A549 (cell line): ENCODE results near the gene NRIP1.

ENCODE experiments used
- CBX8 ChIP-seq: fragments of 200-600 bp; sonication (generic); IDR thresholded peaks from 2 replicates; pipeline ENCODE4 v1.6.1; 2016
- CTCF ChIP-seq: fragments of >200 bp; sonication (Bioruptor Twin); formaldehyde crosslinking; IDR thresholded peaks from 3 replicates; pipeline ENCODE4 v1.5.1; 2016
- GATA3 ChIP-seq: IDR thresholded peaks from 2 replicates; pipeline ENCODE4 v1.6.1; 2012; ENCODE audit warnings: borderline replicate concordance
- KDM5A ChIP-seq: fragments of 200-600 bp; sonication (generic); IDR thresholded peaks from 2 replicates; pipeline ENCODE4 v1.6.1; 2016; ENCODE audit warnings: antibody characterized with exemption, mild to moderate bottlenecking
- MAFK ChIP-seq: fragments of 450-650 bp; IDR thresholded peaks from 2 replicates; pipeline ENCODE4 v1.6.1; 2014; ENCODE audit not compliant: partially characterized antibody
- PBX3 ChIP-seq: IDR thresholded peaks from 2 replicates; pipeline ENCODE4 v1.6.1; 2012
- POLR2A ChIP-seq: IDR thresholded peaks from 2 replicates; pipeline ENCODE4 v1.6.1; 2012; ENCODE audit warnings: mild to moderate bottlenecking, low read length
- RARB ChIP-seq: fragments of 250-450 bp; sonication (Bioruptor Pico); IDR thresholded peaks from 2 replicates; pipeline ENCODE4 v1.8.0; 2021; ENCODE audit warnings: mild to moderate bottlenecking, moderate library complexity
- REST ChIP-seq: fragments of 200-600 bp; sonication (generic); IDR thresholded peaks from 2 replicates; pipeline ENCODE4 v1.6.1; 2016; ENCODE audit warnings: antibody characterized with exemption, mild to moderate bottlenecking, moderate library complexity
- SREBF2 ChIP-seq: fragments of 450-650 bp; IDR thresholded peaks from 2 replicates; pipeline ENCODE4 v1.6.1; 2014; ENCODE audit warnings: mild to moderate bottlenecking, moderate library complexity
- TP53 ChIP-seq: fragments of 250-450 bp; sonication (Bioruptor Pico); IDR thresholded peaks from 2 replicates; pipeline ENCODE4 v1.5.0; 2021; ENCODE audit warnings: mild to moderate bottlenecking, moderate library complexity
- USF2 ChIP-seq: fragments of 450-650 bp; IDR thresholded peaks from 2 replicates; pipeline ENCODE4 v1.6.1; 2014; ENCODE audit warnings: antibody characterized with exemption

- no peak for TF ChIP-seq REST
- no peak for TF ChIP-seq CTCF
- TF ChIP-seq PBX3 = no peak
- TF ChIP-seq CBX8 = no peak
- no peak for TF ChIP-seq RARB (CRISPR knock-in tag)
- TF ChIP-seq GATA3 = no peak
- TF ChIP-seq TP53 (CRISPR knock-in tag) = no peak
- TF ChIP-seq MAFK = no peak
- TF ChIP-seq SREBF2 = no peak
- TF ChIP-seq USF2 = no peak
- TF ChIP-seq KDM5A = no peak
- no peak for TF ChIP-seq POLR2A
Observed at GRCh38 chr21:14985306-14985705, 79.5 kb downstream of the NRIP1 start.
